Calu3 (cell line): Measurements from ENCODE around the gene SYNM. TPM values are rescaled to one million over a fixed set of nuclear protein-coding genes. Genes with fewer than 3 reads are reported as not detected.

Experiments used
- BruUV-seq: library from RNA; stranded (reverse); fragments of 400-500 nt; replicated peaks from 2 replicates; lab custom pipeline; 2021; lab: Mats Ljungman, UMichigan
- CTCF ChIA-PET: fragments of 300-600 bp; sonication (Branson Sonifier 250); formaldehyde crosslinking; loops from one replicate; lab custom pipeline; 2022; ENCODE audit warnings: antibody characterized with exemption; lab: Charles Lee
- DNase-seq: peaks from one replicate; pipeline ENCODE4 v3.0.0; 2022
- H3K27ac Mint-ChIP-seq: one replicate; pipeline ENCODE4 v1.8.0; 2022; ENCODE audit warnings: mixed read lengths; ENCODE audit not compliant: unreplicated experiment
- H3K27me3 Mint-ChIP-seq: one replicate; pipeline ENCODE4 v1.8.0; 2022; ENCODE audit warnings: mixed read lengths; ENCODE audit not compliant: unreplicated experiment
- H3K36me3 Mint-ChIP-seq: one replicate; pipeline ENCODE4 v1.8.0; 2022; ENCODE audit warnings: mild to moderate bottlenecking, moderate library complexity, mixed read lengths; ENCODE audit not compliant: insufficient read depth, unreplicated experiment
- H3K4me1 Mint-ChIP-seq: one replicate; pipeline ENCODE4 v1.8.0; 2022; ENCODE audit warnings: mild to moderate bottlenecking, low read depth, mixed read lengths; ENCODE audit not compliant: unreplicated experiment
- H3K4me3 Mint-ChIP-seq: one replicate; pipeline ENCODE4 v1.8.0; 2022; ENCODE audit warnings: mild to moderate bottlenecking, low read depth, moderate library complexity, mixed read lengths; ENCODE audit not compliant: unreplicated experiment
- H3K9me3 Mint-ChIP-seq: one replicate; pipeline ENCODE4 v1.8.0; 2022; ENCODE audit warnings: low read depth, mixed read lengths; ENCODE audit not compliant: unreplicated experiment
- intact Hi-C: fragments of 100-400 bp; cut with micrococcal nuclease; formaldehyde crosslinking; loops from one replicate; pipeline ENCODE4 v1.10.0; 2022; ENCODE audit not compliant: unreplicated experiment
- total RNA-seq: library from RNA; stranded (reverse); gene quantifications from 2 replicates; pipeline ENCODE4 v1.2.3, GENCODE V29; 2022
- TF ChIP-seq, protein P1 (sequence below): fragments of 200-600 bp; IDR thresholded peaks from one replicate; pipeline ENCODE4 v1.8.0; 2022; ENCODE audit warnings: antibody characterized with exemption; ENCODE audit not compliant: unreplicated experiment

Gene SYNM
- total RNA-seq, 1 experiment from 2014 or later = 7.8 TPM

DNA sequence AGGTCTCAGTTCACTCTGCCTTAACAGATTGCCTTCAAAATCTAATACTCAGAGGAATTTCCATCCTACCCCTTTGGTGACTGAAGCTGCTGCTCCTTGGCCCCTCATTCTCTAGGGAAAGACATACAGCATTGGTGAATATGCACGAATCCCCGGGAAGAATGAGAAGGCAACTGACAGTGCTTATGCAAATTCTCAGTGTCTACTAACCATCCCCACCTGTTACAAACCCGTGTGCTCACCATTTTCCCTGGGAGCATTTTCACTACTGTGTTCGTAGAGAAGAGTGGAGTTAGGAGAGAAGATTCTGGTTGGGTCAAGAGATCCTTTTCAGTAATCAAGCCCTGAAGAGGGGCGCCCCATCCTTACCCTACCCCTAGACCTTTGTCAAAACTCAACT is 37.7 kb downstream of the SYNM start:
- no peaks in the 10 kb centered on the region for H3K27me3 Mint-ChIP-seq
- no TSS peak for BruUV-seq
- no peak overlapping the region for H3K4me3 Mint-ChIP-seq
- intact Hi-C loops = no loop called here
- CTCF ChIA-PET = interaction anchor here (0.5 kb wide), 1 partner anchor 34 kb away, joined by 3 read pairs; no protein-coding TSS in a partner anchor
- H3K27ac Mint-ChIP-seq = no peak overlapping the region
- H3K36me3 Mint-ChIP-seq = peaks cover 2% of the 10 kb centered on the region
- no peaks in the 10 kb centered on the region for H3K9me3 Mint-ChIP-seq
- DNase-seq = no peak
- H3K4me1 Mint-ChIP-seq = no peaks in the 10 kb centered on the region
- TF ChIP-seq, protein P1, sequence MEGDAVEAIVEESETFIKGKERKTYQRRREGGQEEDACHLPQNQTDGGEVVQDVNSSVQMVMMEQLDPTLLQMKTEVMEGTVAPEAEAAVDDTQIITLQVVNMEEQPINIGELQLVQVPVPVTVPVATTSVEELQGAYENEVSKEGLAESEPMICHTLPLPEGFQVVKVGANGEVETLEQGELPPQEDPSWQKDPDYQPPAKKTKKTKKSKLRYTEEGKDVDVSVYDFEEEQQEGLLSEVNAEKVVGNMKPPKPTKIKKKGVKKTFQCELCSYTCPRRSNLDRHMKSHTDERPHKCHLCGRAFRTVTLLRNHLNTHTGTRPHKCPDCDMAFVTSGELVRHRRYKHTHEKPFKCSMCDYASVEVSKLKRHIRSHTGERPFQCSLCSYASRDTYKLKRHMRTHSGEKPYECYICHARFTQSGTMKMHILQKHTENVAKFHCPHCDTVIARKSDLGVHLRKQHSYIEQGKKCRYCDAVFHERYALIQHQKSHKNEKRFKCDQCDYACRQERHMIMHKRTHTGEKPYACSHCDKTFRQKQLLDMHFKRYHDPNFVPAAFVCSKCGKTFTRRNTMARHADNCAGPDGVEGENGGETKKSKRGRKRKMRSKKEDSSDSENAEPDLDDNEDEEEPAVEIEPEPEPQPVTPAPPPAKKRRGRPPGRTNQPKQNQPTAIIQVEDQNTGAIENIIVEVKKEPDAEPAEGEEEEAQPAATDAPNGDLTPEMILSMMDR = no peak

DNA sequence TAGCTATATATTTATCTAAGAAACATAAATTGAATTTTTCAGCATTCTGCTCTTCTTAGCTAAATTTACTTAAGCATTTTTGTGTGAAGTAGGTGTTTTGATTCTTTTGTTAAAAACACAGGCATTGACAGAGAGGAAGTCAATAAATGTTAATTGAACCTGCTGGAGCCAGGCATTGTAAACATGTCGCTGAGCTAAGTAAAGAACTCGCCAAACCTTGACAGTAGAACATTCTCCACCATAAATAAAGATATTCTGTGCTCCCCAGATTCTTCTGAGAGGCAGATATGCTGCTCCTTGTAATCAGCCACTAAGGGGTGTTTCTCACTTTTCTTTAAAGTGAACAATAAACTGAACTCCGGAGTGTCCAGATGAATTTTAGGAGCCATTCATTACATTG is 38.4 kb downstream of the SYNM start:
- Mint-ChIP-seq H3K9me3 (no peaks in the 10 kb centered on the region), H3K27me3 (no peaks in the 10 kb centered on the region), H3K27ac (no peak overlapping the region), H3K36me3 (peaks cover 5% of the 10 kb centered on the region), H3K4me3 (no peak overlapping the region), H3K4me1 (no peaks in the 10 kb centered on the region)
- no TSS peak for BruUV-seq
- no peak for DNase-seq
- intact Hi-C loops = no loop called here
- TF ChIP-seq, protein P1 = no peak
- CTCF ChIA-PET = no interaction called here

DNA sequence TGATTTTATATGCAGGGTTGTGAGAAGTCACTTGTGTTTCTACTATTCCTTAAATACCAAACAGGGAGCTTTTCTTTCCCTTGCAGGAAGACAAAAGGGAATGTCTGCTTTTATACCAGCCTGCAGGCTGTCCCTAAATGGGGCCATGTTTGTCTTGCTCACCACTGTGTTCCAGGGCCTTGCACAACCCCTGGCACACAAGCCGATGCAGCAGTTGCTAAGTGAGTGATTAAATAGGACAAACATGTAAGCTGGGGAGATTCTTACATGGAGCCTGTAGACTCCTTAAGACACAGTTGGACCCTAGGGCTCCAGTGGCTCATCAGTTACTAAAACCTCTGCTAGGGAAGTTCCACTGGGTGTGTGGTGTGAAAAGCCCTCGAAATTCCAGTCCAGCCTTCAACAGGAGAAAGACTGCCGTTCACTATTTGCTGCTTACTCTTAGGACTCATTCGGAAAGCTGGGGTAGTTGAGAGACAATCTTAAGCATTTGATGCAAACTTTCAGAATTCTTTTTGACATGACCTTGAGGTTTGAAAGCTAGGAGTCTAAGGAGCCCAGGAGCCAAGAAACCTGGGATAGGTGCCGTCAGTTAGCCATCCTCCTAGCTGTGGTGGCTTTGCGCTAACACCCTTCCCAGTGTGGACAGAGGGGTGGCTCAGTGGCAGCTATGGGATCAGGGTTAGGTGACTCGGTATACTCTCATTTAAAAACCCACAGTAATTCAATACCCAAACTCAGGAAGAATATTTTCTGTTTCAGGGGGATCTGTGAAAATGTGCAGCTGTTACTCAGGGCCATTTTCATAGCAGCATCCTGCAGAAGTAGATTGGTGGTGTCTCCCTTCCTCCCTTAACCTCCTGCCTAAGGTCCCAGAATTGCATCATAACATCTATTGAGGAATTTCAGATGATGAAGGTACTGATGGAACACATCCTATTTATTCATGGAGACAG is 39.1 kb downstream of the SYNM start:
- no peak for DNase-seq
- CTCF ChIA-PET = no interaction called here
- BruUV-seq = no TSS peak
- TF ChIP-seq, protein P1 = no peak
- intact Hi-C loops = no loop called here
- peaks cover 5% of the 10 kb centered on the region for H3K36me3 Mint-ChIP-seq
- no peaks in the 10 kb centered on the region for H3K27me3 Mint-ChIP-seq
- H3K4me1 Mint-ChIP-seq = no peaks in the 10 kb centered on the region
- H3K4me3 Mint-ChIP-seq = no peak overlapping the region
- H3K9me3 Mint-ChIP-seq = no peaks in the 10 kb centered on the region
- no peak overlapping the region for H3K27ac Mint-ChIP-seq

DNA sequence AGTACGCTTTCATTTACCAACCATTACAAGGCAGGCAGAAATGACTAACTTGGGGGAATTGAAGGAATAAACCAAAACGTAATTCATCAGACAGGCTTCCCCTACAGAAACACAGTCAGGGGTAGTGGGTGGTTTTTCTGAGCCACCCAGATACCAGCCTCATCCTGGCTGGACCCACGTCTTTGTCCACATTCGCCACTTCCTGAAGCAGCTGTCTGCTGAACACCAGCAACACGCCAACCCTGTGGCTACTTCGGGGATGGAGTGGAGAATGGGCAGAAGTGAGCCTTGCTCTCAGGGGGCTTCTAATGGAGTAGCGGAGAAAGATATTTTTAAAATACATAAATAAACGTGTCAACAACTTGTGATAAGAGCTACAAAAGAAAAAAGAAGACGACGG is 40.1 kb downstream of the SYNM start:
- TF ChIP-seq, protein P1 = no peak

More for the DNA sequence above, 40.1 kb downstream of the SYNM start:
- DNase-seq = no peak
- Mint-ChIP-seq H3K9me3 (no peaks in the 10 kb centered on the region), H3K4me1 (no peaks in the 10 kb centered on the region), H3K4me3 (no peak overlapping the region), H3K27me3 (no peaks in the 10 kb centered on the region), H3K27ac (no peak overlapping the region), H3K36me3 (peaks cover 5% of the 10 kb centered on the region)
- CTCF ChIA-PET = no interaction called here
- BruUV-seq = no TSS peak
- intact Hi-C loops = no loop called here
